Activated CD4-positive, alpha-beta memory T cell treated with anti-CD3 and anti-CD28 coated beads for 36 hours (primary cell): ENCODE data around the gene LIPG. TPM values are rescaled to one million over a fixed set of nuclear protein-coding genes. Genes with fewer than 3 reads are reported as not detected.
"Not testable (repeated sequence)": the region's sequence is repeated elsewhere in the genome, so short reads cannot be mapped to it uniquely, and the experiment has no call there.

Source experiments
- CTCF ChIA-PET: fragments of 350-600 bp; sonication (Branson Sonifier 250); formaldehyde crosslinking; loops from one replicate; lab custom pipeline; 2021; ENCODE audit warnings: antibody characterized with exemption, inconsistent platforms; lab: Charles Lee
- POLR2A ChIA-PET: fragments of 350-600 bp; sonication (Branson Sonifier 250); formaldehyde crosslinking; loops from one replicate; lab custom pipeline; 2021; ENCODE audit warnings: antibody characterized with exemption; lab: Charles Lee
- DNase-seq: peaks from one replicate; pipeline ENCODE4 v3.0.0-alpha.2; 2020
- H3K27ac Mint-ChIP-seq: one replicate; pipeline ENCODE4 v1.8.0; 2021; ENCODE audit warnings: mixed read lengths
- H3K27me3 Mint-ChIP-seq: one replicate; pipeline ENCODE4 v1.8.0; 2021; ENCODE audit warnings: mixed read lengths
- H3K36me3 Mint-ChIP-seq: one replicate; pipeline ENCODE4 v1.8.0; 2021; ENCODE audit warnings: mixed read lengths
- H3K4me1 Mint-ChIP-seq: one replicate; pipeline ENCODE4 v1.8.0; 2021; ENCODE audit warnings: low read depth, mixed read lengths
- H3K4me3 Mint-ChIP-seq: one replicate; pipeline ENCODE4 v1.8.0; 2021; ENCODE audit warnings: mild to moderate bottlenecking, mixed read lengths
- H3K9me3 Mint-ChIP-seq: one replicate; pipeline ENCODE4 v1.8.0; 2021; ENCODE audit warnings: mixed read lengths
- intact Hi-C: fragments of 100-400 bp; cut with micrococcal nuclease; formaldehyde crosslinking; loops from one replicate; pipeline ENCODE4 v1.15.1; 2023
- total RNA-seq, 2 experiments: library from RNA; stranded (reverse); gene quantifications; one replicate each; pipeline ENCODE4 v1.2.3, GENCODE V29; 2021

Gene LIPG
- total RNA-seq, 2 experiments from 2014 or later, result 0.17 to 0.50 TPM

DNA sequence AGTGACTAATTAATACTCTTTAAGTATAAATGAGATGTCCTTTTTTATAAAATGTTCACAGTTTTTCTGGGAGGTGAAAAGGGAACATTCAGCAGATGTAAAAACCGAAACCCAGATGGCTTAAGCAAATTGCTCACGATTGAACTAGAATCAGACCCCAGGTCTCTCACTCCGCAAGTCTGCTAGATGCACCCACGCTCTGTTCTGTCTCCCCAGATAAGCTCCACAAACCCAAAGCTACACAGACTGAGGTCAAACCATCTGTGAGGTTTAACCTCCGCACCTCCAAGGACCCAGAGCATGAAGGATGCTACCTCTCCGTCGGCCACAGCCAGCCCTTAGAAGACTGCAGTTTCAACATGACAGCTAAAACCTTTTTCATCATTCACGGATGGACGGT lies 3.2 kb downstream of the LIPG start:
- DNase-seq, result no peak
- H3K4me3 Mint-ChIP-seq, result no peak overlapping the region
- ChIA-PET CTCF (no interaction called here), POLR2A (no interaction called here)
- H3K4me1 Mint-ChIP-seq, result peaks cover 31% of the 10 kb centered on the region
- no peaks in the 10 kb centered on the region for H3K9me3 Mint-ChIP-seq
- no peak overlapping the region for H3K27ac Mint-ChIP-seq
- H3K36me3 Mint-ChIP-seq, result no peaks in the 10 kb centered on the region
- H3K27me3 Mint-ChIP-seq, result peaks cover 61% of the 10 kb centered on the region
- intact Hi-C loops, result no loop called here

DNA sequence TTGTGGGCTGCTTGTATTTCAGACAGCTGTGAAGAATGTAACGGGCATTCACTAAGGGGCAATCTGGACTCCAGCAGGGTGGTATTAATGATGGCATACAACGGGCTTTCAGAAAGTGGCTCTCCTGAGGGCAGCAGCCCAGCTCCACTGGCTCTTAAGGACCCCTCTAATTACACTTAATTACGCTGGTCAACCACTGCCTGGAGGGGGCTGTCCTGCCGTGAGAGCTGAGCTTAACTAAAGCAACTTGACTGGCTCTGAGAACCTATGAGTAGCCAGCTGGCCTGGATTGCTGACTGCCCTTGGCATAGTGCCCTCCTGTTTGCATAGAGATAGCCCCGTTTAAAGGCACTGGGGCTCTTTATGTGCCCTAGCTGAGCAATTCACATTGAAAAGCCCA lies 3.8 kb downstream of the LIPG start:
- ChIA-PET POLR2A (no interaction called here), CTCF (no interaction called here)
- Mint-ChIP-seq H3K9me3 (no peaks in the 10 kb centered on the region), H3K4me3 (no peak overlapping the region), H3K27ac (no peak overlapping the region), H3K4me1 (peaks cover 27% of the 10 kb centered on the region), H3K36me3 (no peaks in the 10 kb centered on the region), H3K27me3 (peaks cover 55% of the 10 kb centered on the region)
- intact Hi-C loops, result no loop called here
- DNase-seq, result no peak

DNA sequence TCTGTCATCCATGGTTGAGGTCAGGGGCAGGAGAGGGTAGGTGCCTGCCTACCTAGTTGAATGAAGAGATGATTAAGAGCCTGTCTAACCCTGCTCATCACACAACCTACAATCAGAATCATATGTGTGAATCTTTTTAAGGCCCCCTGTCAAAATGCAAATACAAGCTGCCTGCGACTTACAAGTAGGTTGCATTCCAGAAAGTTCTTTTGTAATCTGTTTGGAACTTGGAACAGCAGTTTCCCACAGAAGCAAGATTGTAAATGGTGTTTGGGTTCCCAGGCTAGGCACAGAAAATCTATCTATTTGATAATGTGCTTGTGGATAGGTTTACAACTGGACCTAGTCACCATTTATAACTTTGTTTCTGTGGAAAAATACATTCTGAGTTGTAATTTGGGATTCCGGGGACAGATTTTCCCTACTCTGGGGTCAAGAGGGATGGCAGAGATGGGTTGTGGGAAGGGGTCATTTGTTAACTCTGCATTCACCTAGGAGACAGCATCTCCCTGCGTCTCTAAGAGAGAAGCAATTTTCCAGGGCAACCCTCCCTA lies 4.4 kb downstream of the LIPG start:
- POLR2A ChIA-PET, result no interaction called here
- DNase-seq, result no peak
- CTCF ChIA-PET, result no interaction called here
- Mint-ChIP-seq H3K4me1 (peaks cover 22% of the 10 kb centered on the region), H3K27ac (no peak overlapping the region), H3K9me3 (no peaks in the 10 kb centered on the region), H3K27me3 (peaks cover 49% of the 10 kb centered on the region), H3K36me3 (no peaks in the 10 kb centered on the region), H3K4me3 (no peak overlapping the region)
- intact Hi-C loops, result no loop called here

DNA sequence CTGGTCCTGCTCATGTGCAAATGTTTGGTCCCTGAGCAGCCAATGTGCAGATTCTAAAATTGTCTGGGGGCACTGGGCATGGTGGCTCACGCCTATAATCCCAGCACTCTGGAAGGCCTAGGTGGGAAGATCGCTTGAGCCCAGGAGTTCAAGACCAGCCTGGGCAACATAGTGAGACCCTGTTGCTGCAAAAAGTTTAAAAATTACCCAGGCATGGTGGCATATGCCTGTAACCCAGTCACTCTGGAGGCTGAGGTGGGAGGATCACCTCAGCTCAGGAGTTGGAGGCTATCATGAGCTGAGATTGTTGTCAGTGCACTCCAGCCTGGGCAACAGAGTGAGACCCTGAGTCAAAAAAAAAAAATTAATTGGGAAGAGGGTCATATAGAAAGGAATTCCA lies 5.1 kb downstream of the LIPG start:
- Mint-ChIP-seq H3K4me1 (peaks cover 15% of the 10 kb centered on the region), H3K4me3 (no peak overlapping the region), H3K27me3 (peaks cover 42% of the 10 kb centered on the region), H3K9me3 (no peaks in the 10 kb centered on the region), H3K27ac (no peak overlapping the region), H3K36me3 (no peaks in the 10 kb centered on the region)
- DNase-seq, result no peak
- POLR2A ChIA-PET, result no interaction called here
- intact Hi-C loops, result no loop called here
- CTCF ChIA-PET, result no interaction called here

DNA sequence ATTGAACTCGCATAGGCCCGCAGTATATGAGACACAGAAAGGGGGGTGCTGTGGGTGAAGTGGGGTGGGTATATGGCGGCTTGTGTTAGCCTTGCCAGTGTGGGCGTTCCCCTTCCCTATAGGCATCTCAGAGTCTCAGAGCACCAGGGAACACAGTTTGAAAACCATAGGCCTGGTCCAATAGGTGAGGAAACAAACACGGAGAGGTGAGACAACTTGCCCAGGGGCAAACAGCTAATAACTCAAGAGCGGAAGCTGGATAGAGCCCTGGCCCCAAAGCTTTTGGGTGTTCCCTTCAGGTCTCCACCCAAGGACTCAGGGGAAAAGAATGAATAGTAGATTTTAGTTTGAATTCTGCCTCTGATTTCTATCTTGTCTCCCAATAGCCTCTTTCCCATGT lies 7.9 kb downstream of the LIPG start:
- no peaks in the 10 kb centered on the region for H3K36me3 Mint-ChIP-seq
- intact Hi-C loops, result no loop called here
- DNase-seq, result no peak
- ChIA-PET CTCF (no interaction called here), POLR2A (no interaction called here)
- H3K27ac Mint-ChIP-seq, result no peak overlapping the region
- peaks cover 19% of the 10 kb centered on the region for H3K27me3 Mint-ChIP-seq
- no peak overlapping the region for H3K4me3 Mint-ChIP-seq
- no peaks in the 10 kb centered on the region for H3K9me3 Mint-ChIP-seq
- H3K4me1 Mint-ChIP-seq, result no peaks in the 10 kb centered on the region

DNA sequence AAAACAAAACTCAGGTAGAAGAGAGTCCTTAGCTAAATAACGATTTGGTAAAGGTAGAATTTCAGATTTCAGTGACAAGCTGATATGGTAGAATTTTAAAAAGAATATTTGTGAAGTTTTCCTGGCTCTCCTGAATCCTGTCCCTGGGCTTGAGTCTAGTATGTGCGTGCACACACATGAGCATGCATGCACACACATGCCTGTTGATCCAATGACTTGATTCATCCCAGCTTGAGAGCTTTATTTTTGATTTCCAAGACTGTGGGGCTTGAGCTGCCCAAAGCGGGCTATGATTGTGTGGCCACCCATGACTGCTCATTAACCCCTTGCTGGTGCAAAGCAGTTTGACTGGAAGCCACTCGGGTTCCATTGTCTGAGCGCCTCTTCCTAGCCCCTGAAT lies 9.0 kb downstream of the LIPG start:
- H3K4me3 Mint-ChIP-seq, result no peak overlapping the region
- peaks cover 10% of the 10 kb centered on the region for H3K27me3 Mint-ChIP-seq
- ChIA-PET CTCF (no interaction called here), POLR2A (no interaction called here)
- no peaks in the 10 kb centered on the region for H3K4me1 Mint-ChIP-seq
- no peaks in the 10 kb centered on the region for H3K9me3 Mint-ChIP-seq
- intact Hi-C loops, result no loop called here
- no peaks in the 10 kb centered on the region for H3K36me3 Mint-ChIP-seq
- no peak overlapping the region for H3K27ac Mint-ChIP-seq
- no peak for DNase-seq

DNA sequence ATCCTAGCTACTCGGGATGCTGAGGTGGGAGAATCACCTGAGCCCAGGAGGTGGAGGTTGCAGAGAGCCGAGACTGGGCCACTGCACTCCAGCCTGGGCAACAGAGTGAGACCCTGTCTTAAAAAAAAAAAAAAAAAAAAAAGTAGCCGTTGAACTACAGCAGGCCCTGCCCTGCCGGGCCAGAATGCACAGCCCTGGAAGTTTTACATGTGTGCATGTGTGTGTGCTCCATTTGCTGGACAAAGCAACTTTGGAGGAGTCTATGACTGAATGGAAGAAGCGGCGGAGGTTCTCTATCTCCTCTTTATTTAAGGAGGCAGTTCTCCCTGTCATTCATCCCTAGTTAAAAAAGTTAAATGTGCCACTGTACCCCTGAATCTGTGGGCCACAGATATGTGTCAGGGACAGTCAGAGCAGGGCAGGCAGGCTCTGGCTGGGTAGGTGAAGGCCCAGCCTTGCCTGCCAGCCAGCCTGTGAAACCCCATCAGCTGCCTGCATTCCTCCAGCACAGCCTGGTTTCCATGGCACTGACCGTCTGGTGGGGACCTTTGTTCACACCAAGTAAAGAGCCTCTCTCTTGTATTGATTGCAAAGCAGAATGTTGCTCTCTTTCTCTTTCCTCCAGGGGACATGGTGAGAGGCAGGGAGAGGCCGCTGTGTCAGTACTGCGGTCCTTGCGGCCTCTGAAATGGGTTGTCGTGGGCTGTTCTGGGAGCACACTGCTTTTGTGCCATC lies 10.9 kb downstream of the LIPG start:
- ChIA-PET CTCF (no interaction called here), POLR2A (no interaction called here)
- Mint-ChIP-seq H3K4me3 (no peak overlapping the region), H3K27me3 (peaks cover 1% of the 10 kb centered on the region), H3K36me3 (no peaks in the 10 kb centered on the region), H3K9me3 (no peaks in the 10 kb centered on the region), H3K4me1 (no peaks in the 10 kb centered on the region), H3K27ac (no peak overlapping the region)
- intact Hi-C loops, result no loop called here
- no peak for DNase-seq

DNA sequence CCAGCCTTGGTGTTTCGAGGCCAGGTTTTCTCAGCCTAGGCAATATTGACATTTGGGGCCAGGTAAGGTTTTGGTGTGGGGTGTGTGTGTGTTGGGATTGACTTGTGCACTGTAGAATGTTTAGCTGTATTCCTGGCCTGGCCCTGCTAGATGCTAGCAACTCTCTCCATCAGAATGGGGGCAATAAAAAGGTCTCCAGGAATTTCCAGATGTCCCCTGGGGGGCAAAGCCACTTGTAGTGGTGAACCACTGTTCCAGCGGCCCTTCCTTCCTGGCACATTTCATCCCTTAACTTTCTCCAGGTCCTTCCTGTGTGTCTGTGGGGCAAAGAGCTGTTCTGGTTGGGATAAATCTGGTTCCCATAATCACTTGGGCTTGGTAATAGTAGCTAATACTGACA lies 12.0 kb downstream of the LIPG start:
- POLR2A ChIA-PET, result no interaction called here
- DNase-seq, result no peak
- Mint-ChIP-seq H3K27me3 (no peaks in the 10 kb centered on the region), H3K27ac (no peak overlapping the region), H3K4me3 (no peak overlapping the region), H3K9me3 (no peaks in the 10 kb centered on the region), H3K36me3 (no peaks in the 10 kb centered on the region), H3K4me1 (no peaks in the 10 kb centered on the region)
- CTCF ChIA-PET, result no interaction called here
- intact Hi-C loops, result no loop called here

DNA sequence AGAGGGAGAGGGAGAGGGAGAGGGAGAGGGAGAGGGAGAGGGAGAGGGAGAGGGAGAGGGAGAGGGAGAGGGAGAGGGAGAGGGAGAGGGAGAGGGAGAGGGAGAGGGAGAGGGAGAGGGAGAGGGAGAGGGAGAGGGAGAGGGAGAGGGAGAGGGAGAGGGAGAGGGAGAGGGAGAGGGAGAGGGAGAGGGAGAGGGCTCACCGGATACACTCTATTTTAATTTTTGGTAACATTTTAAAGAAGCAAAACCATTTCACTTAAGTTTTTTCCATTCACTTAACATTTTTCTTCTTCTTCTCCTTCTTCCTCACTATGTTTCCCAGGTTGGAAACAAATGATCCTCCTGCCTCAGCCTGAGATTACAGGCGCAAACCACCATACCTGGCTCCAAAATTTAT lies 17.2 kb downstream of the LIPG start:
- CTCF ChIA-PET, H3K4me3 Mint-ChIP-seq, H3K27me3 Mint-ChIP-seq, intact Hi-C loops, POLR2A ChIA-PET, H3K36me3 Mint-ChIP-seq, H3K27ac Mint-ChIP-seq, H3K9me3 Mint-ChIP-seq, DNase-seq, H3K4me1 Mint-ChIP-seq: not testable (repeated sequence)

DNA sequence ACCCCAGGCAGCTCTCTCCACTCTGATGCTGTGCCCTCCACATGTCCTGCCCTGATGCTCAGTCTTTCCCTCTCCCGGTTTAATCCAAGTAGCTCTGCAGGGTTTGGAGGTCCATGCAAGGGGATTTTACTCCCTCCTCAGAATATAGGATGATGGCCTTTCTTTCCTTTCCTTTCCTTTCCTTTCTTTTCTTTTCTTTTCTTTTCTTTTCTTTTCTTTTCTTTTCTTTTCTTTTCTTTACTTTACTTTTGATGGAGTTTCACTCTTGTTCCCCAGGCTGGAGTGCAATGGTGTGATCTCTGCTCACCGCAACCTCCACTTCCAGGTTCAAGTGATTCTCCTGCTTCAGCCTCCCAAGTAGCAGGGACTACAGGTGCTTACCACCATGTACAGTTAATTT lies 17.7 kb downstream of the LIPG start:
- H3K27me3 Mint-ChIP-seq, H3K27ac Mint-ChIP-seq, H3K4me1 Mint-ChIP-seq, H3K9me3 Mint-ChIP-seq, intact Hi-C loops, CTCF ChIA-PET, H3K4me3 Mint-ChIP-seq, H3K36me3 Mint-ChIP-seq, POLR2A ChIA-PET, DNase-seq: not testable (repeated sequence)

DNA sequence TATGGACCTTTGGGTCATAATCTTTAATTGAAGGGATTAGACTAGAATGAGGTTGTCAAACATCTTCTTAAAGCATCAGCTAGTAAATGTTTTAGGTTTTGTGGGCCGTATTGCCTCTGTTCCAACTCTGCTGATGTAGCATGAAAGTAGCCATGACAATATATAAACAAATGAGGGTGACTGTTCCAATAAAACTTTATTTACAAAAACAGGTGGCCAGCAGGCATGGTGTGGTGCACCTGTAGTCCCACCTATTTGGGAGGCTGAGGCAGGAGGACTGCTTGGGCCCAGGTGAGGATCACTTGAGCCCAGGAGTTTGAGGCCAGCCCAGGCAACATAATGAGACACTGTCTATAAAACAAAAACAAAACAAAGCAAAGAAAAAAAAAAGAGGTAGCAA lies 18.4 kb downstream of the LIPG start:
- Mint-ChIP-seq H3K36me3 (no peaks in the 10 kb centered on the region), H3K9me3 (no peaks in the 10 kb centered on the region), H3K27ac (no peak overlapping the region), H3K4me3 (no peak overlapping the region), H3K4me1 (no peaks in the 10 kb centered on the region), H3K27me3 (peaks cover 4% of the 10 kb centered on the region)
- ChIA-PET POLR2A (no interaction called here), CTCF (no interaction called here)
- intact Hi-C loops, result no loop called here
- no peak for DNase-seq

DNA sequence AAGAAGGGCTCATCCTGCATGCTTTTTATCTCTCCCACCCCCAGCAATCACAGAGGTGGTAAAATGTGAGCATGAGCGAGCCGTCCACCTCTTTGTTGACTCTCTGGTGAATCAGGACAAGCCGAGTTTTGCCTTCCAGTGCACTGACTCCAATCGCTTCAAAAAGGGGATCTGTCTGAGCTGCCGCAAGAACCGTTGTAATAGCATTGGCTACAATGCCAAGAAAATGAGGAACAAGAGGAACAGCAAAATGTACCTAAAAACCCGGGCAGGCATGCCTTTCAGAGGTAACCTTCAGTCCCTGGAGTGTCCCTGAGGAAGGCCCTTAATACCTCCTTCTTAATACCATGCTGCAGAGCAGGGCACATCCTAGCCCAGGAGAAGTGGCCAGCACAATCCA lies 19.5 kb downstream of the LIPG start:
- intact Hi-C loops, result no loop called here
- no peak for DNase-seq
- no peaks in the 10 kb centered on the region for H3K36me3 Mint-ChIP-seq
- no peaks in the 10 kb centered on the region for H3K4me1 Mint-ChIP-seq
- no peaks in the 10 kb centered on the region for H3K9me3 Mint-ChIP-seq
- ChIA-PET CTCF (no interaction called here), POLR2A (no interaction called here)
- H3K27ac Mint-ChIP-seq, result no peak overlapping the region
- no peak overlapping the region for H3K4me3 Mint-ChIP-seq
- H3K27me3 Mint-ChIP-seq, result peaks cover 4% of the 10 kb centered on the region

DNA sequence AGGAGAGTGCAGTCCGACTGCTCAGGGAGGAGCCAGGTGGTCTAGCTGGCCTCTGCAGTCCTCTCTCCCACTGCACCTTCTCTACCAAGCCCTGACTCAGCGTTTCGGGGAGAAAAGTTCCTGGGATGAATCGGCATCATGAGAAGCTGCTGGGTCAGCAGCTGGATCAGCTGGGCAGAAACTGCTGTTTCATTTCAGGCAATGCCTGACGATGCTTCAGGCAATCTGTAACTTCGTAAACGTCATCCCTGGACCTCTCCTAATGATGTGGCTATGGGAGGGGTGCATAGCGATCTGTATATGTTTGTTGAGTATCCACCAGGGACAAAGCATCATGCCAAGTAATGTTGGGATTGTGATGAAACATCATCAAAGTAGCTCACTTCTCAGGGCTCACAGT lies 20.7 kb downstream of the LIPG start:
- intact Hi-C loops, result no loop called here

More for the DNA sequence above, 20.7 kb downstream of the LIPG start:
- ChIA-PET POLR2A (no interaction called here), CTCF (no interaction called here)
- H3K36me3 Mint-ChIP-seq, result no peaks in the 10 kb centered on the region
- H3K9me3 Mint-ChIP-seq, result no peaks in the 10 kb centered on the region
- peaks cover 6% of the 10 kb centered on the region for H3K27me3 Mint-ChIP-seq
- no peaks in the 10 kb centered on the region for H3K4me1 Mint-ChIP-seq
- H3K4me3 Mint-ChIP-seq, result no peak overlapping the region
- DNase-seq, result no peak
- no peak overlapping the region for H3K27ac Mint-ChIP-seq
